ENCODE measurements around the gene PRDM13. TPM values are rescaled to one million over a fixed set of nuclear protein-coding genes. Genes with fewer than 3 reads are reported as not detected.

Gene PRDM13
- total and polyA plus RNA-seq, 10 of the 15 experiments (the other 5 are each of a cell fraction or from before 2014, with no cell fraction given): 0.02 to 0.15 (median 0.03) TPM; not detected in 6

GRCh38 chr6:99568103-99568933 lies 38.3 kb upstream of the PRDM13 start, which contains the start of gene CCNC (continued):
- TF ChIP-seq BCLAF1 (IDR thresholded peaks at IDR 0.05) (no peak), IKZF2 (IDR thresholded peaks at IDR 0.05) (peak; percentile 32 to 63; a peak in 2 of 4 replicates), PAX5 (IDR thresholded peaks at IDR 0.05; ENCODE audit: borderline replicate concordance, low read depth, low read length) (peak; percentile 48; the same call in 1 of the 2 replicates), HCFC1 (IDR thresholded peaks at IDR 0.05; ENCODE audit: low read length) (peak; percentile 85), WRNIP1 (IDR thresholded peaks at IDR 0.05; ENCODE audit: borderline replicate concordance, low read depth, low read length) (peak; percentile 92; the same call in 1 of the 2 replicates), TBL1XR1 (IDR thresholded peaks at IDR 0.05; ENCODE audit: low read depth, low read length) (peak; percentile 58; the same call in 1 of the 2 replicates), TCF12 (IDR thresholded peaks at IDR 0.05; ENCODE audit: low read depth, low read length) (peak; percentile 66), ZBTB33 (IDR thresholded peaks at IDR 0.05) (no peak), ZNF687 (IDR thresholded peaks at IDR 0.05) (peak; percentile 58; the same call in 1 of the 2 replicates), IRF5 (IDR thresholded peaks at IDR 0.05; ENCODE audit: borderline replicate concordance) (peak; percentile 78), USF2 (IDR thresholded peaks at IDR 0.05; ENCODE audit: borderline replicate concordance, low read depth, low read length) (no peak), TARDBP (IDR thresholded peaks at IDR 0.05; ENCODE audit: borderline replicate concordance) (peak; percentile 90), ZNF217 (IDR thresholded peaks at IDR 0.05) (no peak), RB1 (IDR thresholded peaks at IDR 0.05; ENCODE audit: borderline replicate concordance) (peak; percentile 91; the same call in 1 of the 2 replicates), NR2C2 (IDR thresholded peaks at IDR 0.05; ENCODE audit: borderline replicate concordance, control insufficient read depth, insufficient read length, low read depth) (no peak)

All from GM12878 (cell line).